ENCODE measurements around the gene ZNF536. TPM values are rescaled to one million over a fixed set of nuclear protein-coding genes. Genes with fewer than 3 reads are reported as not detected.

Gene ZNF536
- total and polyA plus RNA-seq, 2 of the 13 experiments (the other 11 are each of a cell fraction or from before 2014, with no cell fraction given), result not detected

DNA sequence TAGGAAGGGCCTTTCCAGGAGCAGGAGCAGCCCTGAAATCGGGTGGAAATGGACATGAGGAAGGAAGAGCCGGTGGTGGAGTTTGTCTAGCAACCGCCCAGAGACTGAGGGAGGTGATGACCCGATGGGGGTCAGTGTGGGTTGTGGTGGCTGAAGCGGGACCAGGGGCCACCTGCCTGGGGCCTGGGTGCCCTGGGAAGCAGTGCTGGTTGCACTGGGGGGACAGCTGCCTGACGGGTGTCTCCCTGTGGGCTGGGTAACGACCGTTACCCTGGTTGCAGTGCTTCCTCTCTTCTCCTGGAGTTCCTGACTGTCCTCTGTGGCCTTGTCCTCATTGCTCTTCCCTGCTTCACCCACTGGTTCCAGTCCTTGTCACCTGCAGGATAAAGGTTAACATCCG is 13.0 kb downstream of the ZNF536 start:
- H3K27ac ChIP-seq (ENCODE audit: extremely low read length, insufficient read depth, low read length), result no peak overlapping the region
- no peak for DNase-seq (ENCODE audit: low spot score)
- in situ Hi-C loops (cut with HindIII; ENCODE audit: extremely low pct_ligation_motif_present, low pct_unique_long_range_greater_than_20kb) (no loop called here), intact Hi-C loops (cut with micrococcal nuclease; ENCODE audit: unreplicated experiment) (no loop called here)
- H3K79me2 ChIP-seq (ENCODE audit: insufficient read depth, low read length), result no peaks in the 10 kb centered on the region
- no TSS peak for BruUV-seq (replicated peaks)
- ChIA-PET CTCF (ENCODE audit: low intra/inter-chr PET ratio, low total read pairs) (no interaction called here), POLR2A (no interaction called here)
- H3K9ac ChIP-seq (ENCODE audit: insufficient read depth, low read depth, low read length), result no peak overlapping the region
- no peak overlapping the region for H3K4me2 ChIP-seq (ENCODE audit: low read depth, low read length)
- H3K9me3 ChIP-seq (ENCODE audit: low read length), result no peaks in the 10 kb centered on the region
- H3K4me3 ChIP-seq (replicated peaks in 1 of 3; ENCODE audit: insufficient read depth in 1 of 3, low read depth in 2 of 3, low read length in 3 of 3), result no peak overlapping the region
- no peaks in the 10 kb centered on the region for H3K36me3 ChIP-seq (replicated peaks in 1 of 2; ENCODE audit: control insufficient read depth in 1 of 2, insufficient read depth in 2 of 2, low read length in 2 of 2)
- no peak for FAIRE-seq
- H3K27me3 ChIP-seq (ENCODE audit: control insufficient read depth in 1 of 2, insufficient read depth in 2 of 2, low read length in 2 of 2), result peaks cover 0 to 3% of the 10 kb centered on the region in 2 experiments; a peak in 1 of 5 replicates
- no peaks in the 10 kb centered on the region for H3K4me1 ChIP-seq (ENCODE audit: insufficient read depth, low read length)
- 6% methylated on average over 7 of the region's 9 CpGs for WGBS (ENCODE audit: low lambda C conversion rate)
- H2AFZ ChIP-seq (ENCODE audit: low read length), result no peak overlapping the region
- no peak for ATAC-seq
- H4K20me1 ChIP-seq (ENCODE audit: insufficient read depth, low read length), result no peaks in the 10 kb centered on the region
- TF ChIP-seq ZBTB7A (CRISPR knock-in tag; IDR thresholded peaks at IDR 0.05), result no peak
- TF ChIP-seq HOXA9 (CRISPR knock-in tag; IDR thresholded peaks at IDR 0.05; ENCODE audit: borderline replicate concordance), result no peak
- TF ChIP-seq ZNF777 (CRISPR knock-in tag; IDR thresholded peaks at IDR 0.05), result no peak
- no peak for TF ChIP-seq KLF13 (CRISPR knock-in tag; IDR thresholded peaks at IDR 0.05)
- no peak for TF ChIP-seq DBP (CRISPR knock-in tag; IDR thresholded peaks at IDR 0.05; ENCODE audit: not compliant biosample characterization)
- TF ChIP-seq JDP2 (CRISPR knock-in tag; IDR thresholded peaks at IDR 0.05; ENCODE audit: borderline replicate concordance), result no peak
- TF ChIP-seq, protein P1, sequence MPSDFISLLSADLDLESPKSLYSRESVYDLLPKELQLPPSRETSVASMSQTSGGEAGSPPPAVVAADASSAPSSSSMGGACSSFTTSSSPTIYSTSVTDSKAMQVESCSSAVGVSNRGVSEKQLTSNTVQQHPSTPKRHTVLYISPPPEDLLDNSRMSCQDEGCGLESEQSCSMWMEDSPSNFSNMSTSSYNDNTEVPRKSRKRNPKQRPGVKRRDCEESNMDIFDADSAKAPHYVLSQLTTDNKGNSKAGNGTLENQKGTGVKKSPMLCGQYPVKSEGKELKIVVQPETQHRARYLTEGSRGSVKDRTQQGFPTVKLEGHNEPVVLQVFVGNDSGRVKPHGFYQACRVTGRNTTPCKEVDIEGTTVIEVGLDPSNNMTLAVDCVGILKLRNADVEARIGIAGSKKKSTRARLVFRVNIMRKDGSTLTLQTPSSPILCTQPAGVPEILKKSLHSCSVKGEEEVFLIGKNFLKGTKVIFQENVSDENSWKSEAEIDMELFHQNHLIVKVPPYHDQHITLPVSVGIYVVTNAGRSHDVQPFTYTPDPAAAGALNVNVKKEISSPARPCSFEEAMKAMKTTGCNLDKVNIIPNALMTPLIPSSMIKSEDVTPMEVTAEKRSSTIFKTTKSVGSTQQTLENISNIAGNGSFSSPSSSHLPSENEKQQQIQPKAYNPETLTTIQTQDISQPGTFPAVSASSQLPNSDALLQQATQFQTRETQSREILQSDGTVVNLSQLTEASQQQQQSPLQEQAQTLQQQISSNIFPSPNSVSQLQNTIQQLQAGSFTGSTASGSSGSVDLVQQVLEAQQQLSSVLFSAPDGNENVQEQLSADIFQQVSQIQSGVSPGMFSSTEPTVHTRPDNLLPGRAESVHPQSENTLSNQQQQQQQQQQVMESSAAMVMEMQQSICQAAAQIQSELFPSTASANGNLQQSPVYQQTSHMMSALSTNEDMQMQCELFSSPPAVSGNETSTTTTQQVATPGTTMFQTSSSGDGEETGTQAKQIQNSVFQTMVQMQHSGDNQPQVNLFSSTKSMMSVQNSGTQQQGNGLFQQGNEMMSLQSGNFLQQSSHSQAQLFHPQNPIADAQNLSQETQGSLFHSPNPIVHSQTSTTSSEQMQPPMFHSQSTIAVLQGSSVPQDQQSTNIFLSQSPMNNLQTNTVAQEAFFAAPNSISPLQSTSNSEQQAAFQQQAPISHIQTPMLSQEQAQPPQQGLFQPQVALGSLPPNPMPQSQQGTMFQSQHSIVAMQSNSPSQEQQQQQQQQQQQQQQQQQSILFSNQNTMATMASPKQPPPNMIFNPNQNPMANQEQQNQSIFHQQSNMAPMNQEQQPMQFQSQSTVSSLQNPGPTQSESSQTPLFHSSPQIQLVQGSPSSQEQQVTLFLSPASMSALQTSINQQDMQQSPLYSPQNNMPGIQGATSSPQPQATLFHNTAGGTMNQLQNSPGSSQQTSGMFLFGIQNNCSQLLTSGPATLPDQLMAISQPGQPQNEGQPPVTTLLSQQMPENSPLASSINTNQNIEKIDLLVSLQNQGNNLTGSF (CRISPR knock-in tag; IDR thresholded peaks at IDR 0.05), result no peak
- no peak for TF ChIP-seq ZNF318 (CRISPR knock-in tag; IDR thresholded peaks at IDR 0.05)
- TF ChIP-seq ZSCAN25 (CRISPR knock-in tag; IDR thresholded peaks at IDR 0.05), result no peak
- TF ChIP-seq HNRNPL (IDR thresholded peaks at IDR 0.05; ENCODE audit: low read depth, low read length), result no peak
- no peak for TF ChIP-seq ZNF605 (CRISPR knock-in tag; IDR thresholded peaks at IDR 0.05)
- no peak for TF ChIP-seq CEBPG (CRISPR knock-in tag; IDR thresholded peaks at IDR 0.05)
